GM12801 (cell line): ENCODE results near the gene SLX4IP.

Source experiments
- CTCF ChIP-seq: IDR thresholded peaks from one replicate; pipeline ENCODE4 v1.5.1; 2011; ENCODE audit warnings: control low read depth; ENCODE audit not compliant: insufficient read length; ENCODE audit errors: extremely low read depth

Gene SLX4IP

GRCh38 chr20:10658051-10658823, 223.1 kb downstream of the SLX4IP start:
- no peak for TF ChIP-seq CTCF

GRCh38 chr20:10658876-10659632, 223.9 kb downstream of the SLX4IP start:
- TF ChIP-seq CTCF, result no peak

GRCh38 chr20:10659651-10660601, 224.8 kb downstream of the SLX4IP start:
- TF ChIP-seq CTCF, result no peak

GRCh38 chr20:10660661-10661060, 225.6 kb downstream of the SLX4IP start:
- no peak for TF ChIP-seq CTCF

- TF ChIP-seq CTCF, result no peak
These were observed 226.2 kb downstream of the SLX4IP start for GRCh38 chr20:10661261-10661660.

- TF ChIP-seq CTCF, result no peak
These were observed 227.0 kb downstream of the SLX4IP start for GRCh38 chr20:10662151-10662550.
